ENCODE data around the gene GOLGA6B.
"Not testable (repeated sequence)": the region's sequence is repeated elsewhere in the genome, so short reads cannot be mapped to it uniquely, and the experiment has no call there.

Gene GOLGA6B

GRCh38 chr15:72654397-72654796 lies at the start of gene GOLGA6B:
TSS of gene GOLGA6B (plus strand) at chr15:72654697. CDS start at chr15:72654738, 41 bp downstream.
- H3K27me3 ChIP-seq (ENCODE audit: control insufficient read depth, insufficient read depth, low read length); H3K4me1 ChIP-seq (ENCODE audit: control insufficient read depth, insufficient read depth, low read length); H3K9me3 ChIP-seq (ENCODE audit: control insufficient read depth, insufficient read depth, low read length); H3K36me3 ChIP-seq (ENCODE audit: control insufficient read depth, insufficient read depth, low read length); H3K9ac ChIP-seq (ENCODE audit: low read depth, low read length); H3K4me3 ChIP-seq (ENCODE audit: low read depth, low read length); H3K27ac ChIP-seq (ENCODE audit: low read depth, low read length): not testable (repeated sequence)

- Histone ChIP-seq H3K36me3 (ENCODE audit: control insufficient read depth, insufficient read depth, low read length) (no peaks in the 10 kb centered on the region), H3K27ac (ENCODE audit: low read depth, low read length) (no peak overlapping the region), H3K4me1 (ENCODE audit: control insufficient read depth, insufficient read depth, low read length) (no peaks in the 10 kb centered on the region), H3K4me3 (ENCODE audit: low read depth, low read length) (no peak overlapping the region), H3K9me3 (ENCODE audit: control insufficient read depth, insufficient read depth, low read length) (no peaks in the 10 kb centered on the region), H3K9ac (ENCODE audit: low read depth, low read length) (no peak overlapping the region), H3K27me3 (ENCODE audit: control insufficient read depth, insufficient read depth, low read length) (no peaks in the 10 kb centered on the region)
Measured at GRCh38 chr15:72604794-72605193, 49.7 kb upstream of the GOLGA6B start.

DNA sequence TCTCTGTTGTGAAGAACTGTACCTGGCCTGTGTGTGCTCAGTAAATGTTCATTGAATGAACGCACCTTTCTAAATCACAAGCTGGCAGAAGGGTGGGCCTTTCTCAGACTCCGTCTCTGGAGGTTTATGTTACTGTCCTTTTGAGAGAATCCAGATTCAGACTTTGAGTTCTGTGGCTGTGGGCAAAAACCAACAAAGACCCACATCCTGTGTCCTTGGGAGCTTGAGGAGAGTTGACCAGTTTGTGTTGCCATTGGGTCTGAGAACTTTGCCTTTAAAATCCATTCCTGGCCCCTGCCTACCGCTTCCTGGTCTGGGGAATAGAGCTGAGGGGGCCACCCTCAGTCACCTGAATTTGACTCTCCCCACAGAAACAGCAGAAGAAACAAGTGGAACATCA lies 46.4 kb upstream of the GOLGA6B start:
- H3K4me1 ChIP-seq (ENCODE audit: control insufficient read depth, insufficient read depth, low read length); H3K9me3 ChIP-seq (ENCODE audit: control insufficient read depth, insufficient read depth, low read length); H3K9ac ChIP-seq (ENCODE audit: low read depth, low read length); H3K4me3 ChIP-seq (ENCODE audit: low read depth, low read length); H3K27me3 ChIP-seq (ENCODE audit: control insufficient read depth, insufficient read depth, low read length); H3K36me3 ChIP-seq (ENCODE audit: control insufficient read depth, insufficient read depth, low read length); H3K27ac ChIP-seq (ENCODE audit: low read depth, low read length): not testable (repeated sequence)

GRCh38 chr15:72609862-72610261 lies 44.6 kb upstream of the GOLGA6B start:
- H3K9ac ChIP-seq (ENCODE audit: low read depth, low read length), result no peak overlapping the region
- no peaks in the 10 kb centered on the region for H3K27me3 ChIP-seq (ENCODE audit: control insufficient read depth, insufficient read depth, low read length)
- no peaks in the 10 kb centered on the region for H3K9me3 ChIP-seq (ENCODE audit: control insufficient read depth, insufficient read depth, low read length)
- H3K27ac ChIP-seq (ENCODE audit: low read depth, low read length), result no peak overlapping the region
- no peaks in the 10 kb centered on the region for H3K36me3 ChIP-seq (ENCODE audit: control insufficient read depth, insufficient read depth, low read length)
- H3K4me1 ChIP-seq (ENCODE audit: control insufficient read depth, insufficient read depth, low read length), result 0 out of 2 replicates have a peak, but pooled peaks cover under 1% of the 10 kb centered on the region
- H3K4me3 ChIP-seq (ENCODE audit: low read depth, low read length), result no peak overlapping the region

GRCh38 chr15:72612324-72612723 lies 42.2 kb upstream of the GOLGA6B start:
- not testable (repeated sequence) for H3K4me3 ChIP-seq (ENCODE audit: low read depth, low read length); H3K27ac ChIP-seq (ENCODE audit: low read depth, low read length); H3K9me3 ChIP-seq (ENCODE audit: control insufficient read depth, insufficient read depth, low read length); H3K27me3 ChIP-seq (ENCODE audit: control insufficient read depth, insufficient read depth, low read length); H3K36me3 ChIP-seq (ENCODE audit: control insufficient read depth, insufficient read depth, low read length); H3K9ac ChIP-seq (ENCODE audit: low read depth, low read length)
- H3K4me1 ChIP-seq (ENCODE audit: control insufficient read depth, insufficient read depth, low read length), result peaks cover 20% of the 10 kb centered on the region

DNA sequence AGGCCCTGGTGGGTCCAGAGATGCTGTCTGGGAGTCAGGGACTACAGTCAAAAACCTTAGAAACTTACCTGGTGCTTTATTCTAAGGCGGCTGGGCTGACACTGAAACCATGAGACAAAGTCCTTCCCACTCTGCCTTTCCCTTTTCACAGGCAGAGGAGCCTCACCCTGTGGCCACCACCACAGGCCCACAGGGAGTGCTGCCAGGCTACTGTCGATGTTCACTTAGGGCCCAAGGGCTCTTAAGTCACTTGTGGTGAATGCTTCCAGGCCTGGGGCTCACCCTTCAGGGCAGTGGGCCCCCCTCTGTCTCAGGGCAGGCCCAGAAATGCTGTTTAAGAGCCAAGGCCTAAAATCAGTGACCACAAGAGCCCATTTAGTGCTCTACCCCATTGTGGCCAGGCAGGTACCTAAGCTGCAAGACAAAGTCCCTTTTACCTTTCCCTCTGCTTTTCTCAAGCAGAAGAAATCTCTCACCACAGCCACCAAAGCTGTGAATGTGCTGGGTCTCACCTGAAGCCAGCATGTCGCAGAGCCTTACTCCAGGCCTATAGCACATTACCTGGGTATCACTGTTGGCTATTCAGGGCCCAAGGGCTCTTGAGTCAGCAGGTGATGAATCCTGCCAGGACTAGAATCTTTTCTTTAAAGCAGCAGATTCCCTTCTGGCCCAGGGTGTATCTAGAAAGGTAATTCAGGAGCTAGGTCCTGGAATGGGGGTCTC lies 39.5 kb upstream of the GOLGA6B start:
- H3K36me3 ChIP-seq (ENCODE audit: control insufficient read depth, insufficient read depth, low read length), result no peaks in the 10 kb centered on the region
- no peak overlapping the region for H3K27ac ChIP-seq (ENCODE audit: low read depth, low read length)
- no peaks in the 10 kb centered on the region for H3K9me3 ChIP-seq (ENCODE audit: control insufficient read depth, insufficient read depth, low read length)
- H3K4me1 ChIP-seq (ENCODE audit: control insufficient read depth, insufficient read depth, low read length), result peaks cover 20% of the 10 kb centered on the region
- H3K9ac ChIP-seq (ENCODE audit: low read depth, low read length), result no peak overlapping the region
- no peaks in the 10 kb centered on the region for H3K27me3 ChIP-seq (ENCODE audit: control insufficient read depth, insufficient read depth, low read length)
- H3K4me3 ChIP-seq (ENCODE audit: low read depth, low read length), result no peak overlapping the region

DNA sequence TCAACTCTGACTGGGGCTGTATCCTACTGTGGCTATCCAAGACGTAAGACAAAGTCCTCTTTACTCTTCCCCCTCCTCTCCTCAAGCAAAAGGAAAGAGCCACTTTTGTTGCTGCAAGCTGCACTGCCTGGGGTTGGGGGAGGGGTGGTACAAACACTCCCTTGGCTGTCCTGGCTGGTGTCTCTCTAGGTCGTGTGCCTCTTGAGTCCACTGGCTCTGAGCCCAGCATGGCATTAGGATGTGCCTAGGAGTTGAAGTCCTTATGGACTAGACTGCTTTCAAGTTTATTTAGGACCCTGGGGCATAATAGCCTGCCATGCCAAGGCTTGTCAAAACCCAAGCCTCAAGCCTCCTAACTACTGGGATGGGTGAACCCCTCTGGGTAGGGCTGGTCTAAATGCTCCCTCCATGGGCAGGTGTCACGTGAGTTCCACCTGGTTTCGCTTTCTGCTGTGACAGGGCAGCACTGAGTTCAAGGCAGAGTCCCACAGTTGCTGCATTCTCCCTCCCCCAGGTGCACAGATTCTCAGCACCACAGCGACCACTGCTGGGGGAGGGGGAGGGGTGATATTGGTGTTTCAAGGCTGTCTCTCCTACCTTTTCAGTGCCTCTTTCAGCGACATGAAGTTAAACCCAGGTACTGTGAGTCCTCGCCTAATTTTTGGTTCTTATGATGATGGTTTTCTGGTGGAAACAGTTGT lies 38.8 kb upstream of the GOLGA6B start:
- not testable (repeated sequence) for H3K36me3 ChIP-seq (ENCODE audit: control insufficient read depth, insufficient read depth, low read length); H3K9ac ChIP-seq (ENCODE audit: low read depth, low read length)

GRCh38 chr15:72616491-72617210 lies 37.8 kb upstream of the GOLGA6B start:
- H3K27ac ChIP-seq (ENCODE audit: low read depth, low read length), result no peak overlapping the region
- H3K36me3 ChIP-seq (ENCODE audit: control insufficient read depth, insufficient read depth, low read length), result no peaks in the 10 kb centered on the region
- H3K4me1 ChIP-seq (ENCODE audit: control insufficient read depth, insufficient read depth, low read length), result peaks cover 20% of the 10 kb centered on the region
- H3K9me3 ChIP-seq (ENCODE audit: control insufficient read depth, insufficient read depth, low read length), result no peaks in the 10 kb centered on the region
- H3K27me3 ChIP-seq (ENCODE audit: control insufficient read depth, insufficient read depth, low read length), result no peaks in the 10 kb centered on the region
- H3K9ac ChIP-seq (ENCODE audit: low read depth, low read length), result no peak overlapping the region
- no peak overlapping the region for H3K4me3 ChIP-seq (ENCODE audit: low read depth, low read length)

More for the DNA sequence above, 38.8 kb upstream of the GOLGA6B start:
- H3K9me3 ChIP-seq (ENCODE audit: control insufficient read depth, insufficient read depth, low read length); H3K27ac ChIP-seq (ENCODE audit: low read depth, low read length); H3K27me3 ChIP-seq (ENCODE audit: control insufficient read depth, insufficient read depth, low read length); H3K4me3 ChIP-seq (ENCODE audit: low read depth, low read length): not testable (repeated sequence)
- peaks cover 20% of the 10 kb centered on the region for H3K4me1 ChIP-seq (ENCODE audit: control insufficient read depth, insufficient read depth, low read length)

- H3K27me3 ChIP-seq (ENCODE audit: control insufficient read depth, insufficient read depth, low read length); H3K9me3 ChIP-seq (ENCODE audit: control insufficient read depth, insufficient read depth, low read length); H3K36me3 ChIP-seq (ENCODE audit: control insufficient read depth, insufficient read depth, low read length); H3K4me3 ChIP-seq (ENCODE audit: low read depth, low read length); H3K9ac ChIP-seq (ENCODE audit: low read depth, low read length); H3K27ac ChIP-seq (ENCODE audit: low read depth, low read length); H3K4me1 ChIP-seq (ENCODE audit: control insufficient read depth, insufficient read depth, low read length): not testable (repeated sequence)
Measured at GRCh38 chr15:72623854-72624253, 30.6 kb upstream of the GOLGA6B start.

DNA sequence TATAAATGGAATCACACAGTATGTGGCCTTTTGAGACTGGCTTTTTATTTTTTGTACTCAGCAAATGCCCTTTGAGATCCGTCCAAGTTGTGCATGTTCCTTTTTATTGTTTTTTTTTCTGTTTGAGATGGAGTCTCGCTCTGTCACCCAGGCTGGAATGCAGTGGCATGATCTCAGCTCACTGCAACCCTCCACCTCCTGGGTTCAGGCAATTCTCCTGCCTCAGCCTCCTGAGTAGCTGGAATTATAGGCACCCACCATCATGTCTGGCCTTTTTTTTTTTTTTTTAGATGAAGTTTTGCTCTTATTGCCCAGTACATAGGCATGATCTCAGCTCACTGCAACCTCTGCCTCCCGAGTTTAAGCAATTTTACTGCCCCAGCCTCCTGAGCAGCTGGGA lies 28.3 kb upstream of the GOLGA6B start:
- H3K27ac ChIP-seq (ENCODE audit: low read depth, low read length); H3K9me3 ChIP-seq (ENCODE audit: control insufficient read depth, insufficient read depth, low read length); H3K4me1 ChIP-seq (ENCODE audit: control insufficient read depth, insufficient read depth, low read length): not testable (repeated sequence)

More for the DNA sequence above, 28.3 kb upstream of the GOLGA6B start:
- not testable (repeated sequence) for H3K36me3 ChIP-seq (ENCODE audit: control insufficient read depth, insufficient read depth, low read length); H3K4me3 ChIP-seq (ENCODE audit: low read depth, low read length); H3K9ac ChIP-seq (ENCODE audit: low read depth, low read length); H3K27me3 ChIP-seq (ENCODE audit: control insufficient read depth, insufficient read depth, low read length)
